ENCODE results near the gene CUBN.

GRCh38 chr10:16853201-16853600 is 276.4 kb downstream of the CUBN start:
- TF ChIP-seq POLR2A (IDR thresholded peaks at IDR 0.05) = no peak
- TF ChIP-seq CTCF (IDR thresholded peaks at IDR 0.05) = no peak
- no peak for TF ChIP-seq EP300 (IDR thresholded peaks at IDR 0.05)
